Mammary epithelial cell (primary cell): ENCODE results near the gene PLCXD3.

Source experiments
- CTCF ChIP-seq, 2 donors: IDR thresholded peaks in 1 of 2; conservative IDR thresholded peaks in 1 of 2; 2 replicates each; pipeline ENCODE4 v1.5.1; 2011 to 2012; ENCODE audit warnings: inconsistent platforms in 2 of 2, low read length in 2 of 2, mild to moderate bottlenecking in 2 of 2, control low read depth in 1 of 2, low read depth in 1 of 2; ENCODE audit not compliant: insufficient read depth in 1 of 2; ENCODE audit errors: extremely low read depth in 1 of 2
- EZH2 ChIP-seq: IDR thresholded peaks from 2 replicates; pipeline ENCODE4 v1.6.1; 2012; ENCODE audit warnings: low read length, inconsistent platforms, borderline replicate concordance

- no peak for TF ChIP-seq CTCF (conservative IDR thresholded peaks at IDR 0.05 in 1 of 2, IDR thresholded peaks at IDR 0.05 in 1 of 2; ENCODE audit: extremely low read depth in 1 of 2, insufficient read depth in 1 of 2, low read depth in 1 of 2, low read length in 2 of 2)
- no peak for TF ChIP-seq EZH2
These were observed 247.1 kb downstream of the PLCXD3 start for GRCh38 chr5:41263335-41263734.
